ENCODE results near the gene HIBCH.

The HIBCH gene

GRCh38 chr2:190267302-190267701 lies 52.3 kb downstream of the HIBCH start:
- no peaks in the 10 kb centered on the region for H4K20me1 ChIP-seq (ENCODE audit: insufficient read depth)
- H3K79me2 ChIP-seq (ENCODE audit: insufficient read depth, low read depth), result no peaks in the 10 kb centered on the region
- TF ChIP-seq, protein P1, sequence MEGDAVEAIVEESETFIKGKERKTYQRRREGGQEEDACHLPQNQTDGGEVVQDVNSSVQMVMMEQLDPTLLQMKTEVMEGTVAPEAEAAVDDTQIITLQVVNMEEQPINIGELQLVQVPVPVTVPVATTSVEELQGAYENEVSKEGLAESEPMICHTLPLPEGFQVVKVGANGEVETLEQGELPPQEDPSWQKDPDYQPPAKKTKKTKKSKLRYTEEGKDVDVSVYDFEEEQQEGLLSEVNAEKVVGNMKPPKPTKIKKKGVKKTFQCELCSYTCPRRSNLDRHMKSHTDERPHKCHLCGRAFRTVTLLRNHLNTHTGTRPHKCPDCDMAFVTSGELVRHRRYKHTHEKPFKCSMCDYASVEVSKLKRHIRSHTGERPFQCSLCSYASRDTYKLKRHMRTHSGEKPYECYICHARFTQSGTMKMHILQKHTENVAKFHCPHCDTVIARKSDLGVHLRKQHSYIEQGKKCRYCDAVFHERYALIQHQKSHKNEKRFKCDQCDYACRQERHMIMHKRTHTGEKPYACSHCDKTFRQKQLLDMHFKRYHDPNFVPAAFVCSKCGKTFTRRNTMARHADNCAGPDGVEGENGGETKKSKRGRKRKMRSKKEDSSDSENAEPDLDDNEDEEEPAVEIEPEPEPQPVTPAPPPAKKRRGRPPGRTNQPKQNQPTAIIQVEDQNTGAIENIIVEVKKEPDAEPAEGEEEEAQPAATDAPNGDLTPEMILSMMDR (conservative IDR thresholded peaks at IDR 0.05; ENCODE audit: low read depth, low read length), result no peak
- H3K4me3 ChIP-seq (IDR thresholded peaks at IDR 0.05; ENCODE audit: insufficient read depth, low read depth, low read length), result no peak overlapping the region
- no peak overlapping the region for H3K27ac ChIP-seq
- no peak overlapping the region for H2AFZ ChIP-seq (ENCODE audit: low read depth)
- no peak overlapping the region for H3K4me2 ChIP-seq
- H3K4me1 ChIP-seq (ENCODE audit: low read depth, poor library complexity, severe bottlenecking), result no peaks in the 10 kb centered on the region
- H3K27me3 ChIP-seq (ENCODE audit: insufficient read depth, low read depth), result no peaks in the 10 kb centered on the region
- H3K36me3 ChIP-seq (ENCODE audit: insufficient read depth), result no peaks in the 10 kb centered on the region
- no peak overlapping the region for H3K9ac ChIP-seq

- TF ChIP-seq, protein P1 (conservative IDR thresholded peaks at IDR 0.05; ENCODE audit: low read depth, low read length), result no peak
- Histone ChIP-seq H4K20me1 (ENCODE audit: insufficient read depth) (no peaks in the 10 kb centered on the region), H3K36me3 (ENCODE audit: insufficient read depth) (no peaks in the 10 kb centered on the region), H3K4me1 (ENCODE audit: low read depth, poor library complexity, severe bottlenecking) (no peaks in the 10 kb centered on the region), H3K4me2 (no peak overlapping the region), H3K9ac (no peak overlapping the region), H2AFZ (ENCODE audit: low read depth) (no peak overlapping the region), H3K79me2 (ENCODE audit: insufficient read depth, low read depth) (no peaks in the 10 kb centered on the region), H3K27ac (no peak overlapping the region), H3K4me3 (IDR thresholded peaks at IDR 0.05; ENCODE audit: insufficient read depth, low read depth, low read length) (no peak overlapping the region), H3K27me3 (ENCODE audit: insufficient read depth, low read depth) (no peaks in the 10 kb centered on the region)
Observed at GRCh38 chr2:190266314-190266713, 53.3 kb downstream of the HIBCH start.

DNA sequence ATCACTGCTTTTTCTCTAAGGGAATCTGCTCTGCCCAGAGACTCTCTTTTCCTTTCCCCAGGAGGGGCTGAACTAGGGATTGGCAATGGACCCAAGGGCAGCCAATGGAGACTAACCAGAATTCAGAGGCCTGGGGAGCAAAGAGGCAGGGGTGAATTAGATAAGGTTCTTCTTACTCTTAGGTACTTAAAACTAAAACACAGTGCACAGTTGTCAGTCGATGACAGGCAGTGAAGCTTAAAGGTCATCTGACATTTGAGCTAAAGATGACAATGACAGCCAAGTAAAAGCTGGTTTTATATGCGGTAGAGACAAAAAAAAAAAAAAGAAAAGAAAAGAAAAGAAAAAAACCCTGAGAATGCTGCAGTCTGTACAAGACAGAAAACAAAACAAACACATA lies 57.8 kb downstream of the HIBCH start:
- Histone ChIP-seq H3K79me2 (ENCODE audit: insufficient read depth, low read depth) (no peaks in the 10 kb centered on the region), H3K36me3 (ENCODE audit: insufficient read depth) (no peaks in the 10 kb centered on the region), H3K27ac (no peak overlapping the region), H3K9ac (no peak overlapping the region), H2AFZ (ENCODE audit: low read depth) (no peak overlapping the region), H3K4me2 (no peak overlapping the region), H3K4me3 (IDR thresholded peaks at IDR 0.05; ENCODE audit: insufficient read depth, low read depth, low read length) (no peak overlapping the region), H3K27me3 (ENCODE audit: insufficient read depth, low read depth) (no peaks in the 10 kb centered on the region), H4K20me1 (ENCODE audit: insufficient read depth) (no peaks in the 10 kb centered on the region), H3K4me1 (ENCODE audit: low read depth, poor library complexity, severe bottlenecking) (no peaks in the 10 kb centered on the region)
- TF ChIP-seq, protein P1 (conservative IDR thresholded peaks at IDR 0.05; ENCODE audit: low read depth, low read length), result no peak

DNA sequence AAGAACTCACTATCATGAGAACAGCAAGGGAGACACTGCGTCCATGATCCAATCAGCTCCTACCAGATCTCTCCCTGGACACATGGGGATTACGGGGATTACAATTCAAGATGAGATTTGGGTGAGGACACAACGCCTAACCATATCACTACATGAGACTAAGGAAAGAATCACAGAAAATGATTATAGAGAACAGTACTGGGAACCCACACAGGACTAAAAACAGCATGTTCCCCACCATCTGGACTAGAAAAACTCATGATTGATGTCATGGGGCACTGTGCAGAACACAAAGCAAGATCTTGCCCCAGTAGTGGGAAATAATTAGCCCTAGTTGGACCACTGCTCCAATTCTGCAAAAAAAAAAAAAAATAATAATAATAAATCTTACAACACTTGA lies 63.5 kb downstream of the HIBCH start:
- Histone ChIP-seq H3K4me3 (IDR thresholded peaks at IDR 0.05; ENCODE audit: insufficient read depth, low read depth, low read length) (no peak overlapping the region), H3K4me2 (no peak overlapping the region), H3K36me3 (ENCODE audit: insufficient read depth) (no peaks in the 10 kb centered on the region), H3K4me1 (ENCODE audit: low read depth, poor library complexity, severe bottlenecking) (no peaks in the 10 kb centered on the region), H3K27me3 (ENCODE audit: insufficient read depth, low read depth) (no peaks in the 10 kb centered on the region), H3K79me2 (ENCODE audit: insufficient read depth, low read depth) (no peaks in the 10 kb centered on the region), H3K27ac (no peak overlapping the region), H4K20me1 (ENCODE audit: insufficient read depth) (no peaks in the 10 kb centered on the region), H3K9ac (no peak overlapping the region), H2AFZ (ENCODE audit: low read depth) (no peak overlapping the region)
- TF ChIP-seq, protein P1 (conservative IDR thresholded peaks at IDR 0.05; ENCODE audit: low read depth, low read length), result no peak
